ENCODE measurements around the gene SPINT4.

Gene SPINT4

GRCh38 chr20:45765980-45766379 lies 43.8 kb downstream of the SPINT4 start:
- no peak for DNase-seq

GRCh38 chr20:45768479-45768878 lies 46.3 kb downstream of the SPINT4 start:
- no peak for DNase-seq

- DNase-seq: peak; percentile 27
Observed at GRCh38 chr20:45771182-45771759, 49.1 kb downstream of the SPINT4 start.

GRCh38 chr20:45772693-45773092 lies 50.5 kb downstream of the SPINT4 start:
- DNase-seq: no peak

GRCh38 chr20:45774945-45775344 lies 52.8 kb downstream of the SPINT4 start:
- no peak for DNase-seq

- DNase-seq: no peak
Observed at GRCh38 chr20:45775411-45775810, 53.3 kb downstream of the SPINT4 start.
